Heart right ventricle (tissue), 16 donors: ENCODE data around the gene MYO1E. TPM values are rescaled to one million over a fixed set of nuclear protein-coding genes. Genes with fewer than 3 reads are reported as not detected.

Experiments used
- ATAC-seq, 8 donors: fragments of 200-7000 bp; cut with Tn5 transposase; one replicate each; pipeline ENCODE4 v1.9.1; 2020; ENCODE audit warnings: mild to moderate bottlenecking in 8 of 8, moderate library complexity in 8 of 8, moderate number of reproducible peaks in 1 of 8
- DNase-seq, 2 donors: peaks; one replicate each; pipeline ENCODE4 v3.0.0-alpha.2; 2020
- H3K27ac ChIP-seq, 10 donors: fragments of 200-600 bp; sonication (generic) in 2 of 10; one replicate each; pipeline versions ENCODE4 v1.5.0 to v1.8.0; 2020 to 2022; ENCODE audit warnings: mild to moderate bottlenecking in 3 of 10
- H3K27me3 ChIP-seq, 7 donors: fragments of 200-600 bp; one replicate each; pipeline ENCODE4 v1.8.0; 2021 to 2022; ENCODE audit warnings: mild to moderate bottlenecking in 2 of 7
- H3K36me3 ChIP-seq, 9 donors: fragments of 200-600 bp; sonication (generic) in 1 of 9; one replicate each; pipeline versions ENCODE4 v1.5.0 to v1.8.0; 2020 to 2022; ENCODE audit warnings: mild to moderate bottlenecking in 2 of 9
- H3K4me1 ChIP-seq, 9 donors: fragments of 200-600 bp; sonication (generic) in 1 of 9; one replicate each; pipeline versions ENCODE4 v1.5.0 to v1.8.0; 2020 to 2022; ENCODE audit warnings: mild to moderate bottlenecking in 4 of 9
- H3K4me3 ChIP-seq, 10 donors: fragments of 200-600 bp; sonication (generic) in 2 of 10; one replicate each; pipeline versions ENCODE4 v1.5.0 to v1.8.0; 2020 to 2022; ENCODE audit warnings: mild to moderate bottlenecking in 7 of 10, moderate library complexity in 2 of 10
- H3K9me3 ChIP-seq, 11 donors: fragments of 200-600 bp in 10 of 11; sonication (generic) in 2 of 11; one replicate each; pipeline versions ENCODE4 v1.5.0 to v1.8.0; 2013 to 2022; ENCODE audit warnings: mild to moderate bottlenecking in 2 of 11, control low read depth in 1 of 11, moderate library complexity in 1 of 11
- CTCF ChIP-seq, 9 donors: fragments of 200-600 bp; sonication (generic) in 2 of 9; IDR thresholded peaks; one replicate each; pipeline versions ENCODE4 v1.5.0 to v1.8.0; 2021 to 2022; ENCODE audit warnings: antibody characterized with exemption in 9 of 9, mild to moderate bottlenecking in 5 of 9, moderate library complexity in 1 of 9
- WGBS, 2 donors: extraction: QIAGEN DNeasy Blood & Tissue Kit; methylation state at CpG; one replicate each; pipeline ENCODE4 v1.1.7; 2013; ENCODE audit warnings: inconsistent platforms in 1 of 2; 5-methylcytosine and 5-hydroxymethylcytosine counted together
- intact Hi-C, 10 donors: fragments of 100-400 bp; cut with DNase I; formaldehyde crosslinking; loops; one replicate each; pipeline versions ENCODE4 v1.11.1 to v1.14.2; 2022
- polyA plus RNA-seq, 2 donors: library from polyadenylated mRNA; stranded (reverse); fragments of 200-250 nt; gene quantifications; one replicate each; pipeline ENCODE4 v1.2.3, GENCODE V29; 2013
- total RNA-seq, 10 donors: library from RNA; stranded (reverse); fragmentation: NEBNext Ultra II Directional in 3 of 10; extraction: Animal tissue kit (Norgen Biotek cat#: 25700) in 3 of 10; gene quantifications; one replicate each; pipeline versions ENCODE4 v1.2.1 to v1.2.4, GENCODE V29; 2021 to 2023
- donor health status: Arrhythmogenic right ventricular cardiomyopathy.
- donor health status: ischemic (EF 13 %, LVEDD 7.1; RV severe dilation, severe dysfunction).
- donor health status: healthy with polysubstance abuse.
- donor health status: DM: no; HTN: yes; CAD: no.
- donor health status: DM: no; HTN: no; CAD: no.
- donor health status: ischemic (EF 25% LVEDD 6.9; RV normal size, moderate dysfunction).
- donor health status: ischemic (EF 25% LVEDD 5.7; RV mildly dilated, moderate dysfunction).
- donor health status: healthy.
- donor health status: DM: yes; HTN: yes; CAD: no.
- donor health status: Ischemic cardiomyopathy.
- donor health status: ischemic (EF 35%, LVEDD 5.7; RV mildly dilated, moderate dysfunction).
- donor health status: nonischemic (EF 11% LVEDD 7.7; RV severe dilation, severe dysfunction).
- donor health status: DM: yes; HTN: yes; CAD: no.
- donor health status: PGD.
- donor health status: ischemic (EF 29% LVEDD 5.4; RV normal size, mild dysfunction).
- donor health status: nonischemic (EF 23%, LVEDD 6.1; RV moderate dilation, normal function).

The MYO1E gene
- total and polyA plus RNA-seq, 12 donors, result 9.3 to 75.3 (median 27.4) TPM

- TF ChIP-seq CTCF (IDR thresholded peaks at IDR 0.05), result no peak
Observed at GRCh38 chr15:59158701-59159034, 214.0 kb downstream of the MYO1E start.

GRCh38 chr15:59157840-59158700 is 214.6 kb downstream of the MYO1E start:
- Histone ChIP-seq H3K27me3 (no peaks in the 10 kb centered on the region), H3K27ac (no peak overlapping the region), H3K4me1 (no peaks in the 10 kb centered on the region), H3K9me3 (no peaks in the 10 kb centered on the region), H3K36me3 (peaks cover 0 to 99% (median 26%) of the 10 kb centered on the region in 9 donors), H3K4me3 (no peak overlapping the region)
- WGBS, 2 donors, result 94 to 96% methylated on average over 9 of the region's 9 CpGs
- DNase-seq (no peak), ATAC-seq (no peak)
- TF ChIP-seq CTCF (IDR thresholded peaks at IDR 0.05), result no peak
- intact Hi-C loops, result loop anchor here in 1 of 10 donors (10.0 kb wide), 1 partner anchor 173 kb away; the partner anchor contains the start of gene RNF111

More at GRCh38 chr15:59158701-59159034, 214.0 kb downstream of the MYO1E start:
- H3K36me3 ChIP-seq, result peaks cover 0 to 97% (median 21%) of the 10 kb centered on the region in 9 donors
- intact Hi-C loops, result loop anchor here in 1 of 10 donors (10.0 kb wide), 1 partner anchor 174 kb away; the partner anchor contains the start of gene RNF111
- ATAC-seq (no peak), DNase-seq (no peak)
- no peaks in the 10 kb centered on the region for H3K4me1 ChIP-seq
- no peaks in the 10 kb centered on the region for H3K9me3 ChIP-seq
- no peaks in the 10 kb centered on the region for H3K27me3 ChIP-seq
- H3K4me3 ChIP-seq, result no peak overlapping the region
- H3K27ac ChIP-seq, result no peak overlapping the region
- 94% methylated on average over 7 of the region's 7 CpGs for WGBS, 2 donors

- ATAC-seq (no peak), DNase-seq (no peak)
- no peak overlapping the region for H3K27ac ChIP-seq
- WGBS, 2 donors, result 97 to 98% methylated on average over 5 of the region's 5 CpGs
- H3K4me3 ChIP-seq, result no peak overlapping the region
- H3K27me3 ChIP-seq, result no peaks in the 10 kb centered on the region
- H3K36me3 ChIP-seq, result peaks cover 0 to 99% (median 33%) of the 10 kb centered on the region in 9 donors
- intact Hi-C loops, result loop anchor here in 1 of 10 donors (10.0 kb wide), 1 partner anchor 173 kb away; the partner anchor contains the start of gene RNF111
- no peaks in the 10 kb centered on the region for H3K9me3 ChIP-seq
- no peaks in the 10 kb centered on the region for H3K4me1 ChIP-seq
- TF ChIP-seq CTCF (IDR thresholded peaks at IDR 0.05), result no peak
Observed at GRCh38 chr15:59157396-59157795, 215.3 kb downstream of the MYO1E start.

- Histone ChIP-seq H3K27ac (no peak overlapping the region), H3K27me3 (no peaks in the 10 kb centered on the region), H3K9me3 (no peaks in the 10 kb centered on the region), H3K4me3 (no peak overlapping the region), H3K4me1 (no peaks in the 10 kb centered on the region), H3K36me3 (peaks cover 0 to 99% (median 36%) of the 10 kb centered on the region in 9 donors)
- ATAC-seq (no peak), DNase-seq (no peak)
- no peak for TF ChIP-seq CTCF (IDR thresholded peaks at IDR 0.05)
- intact Hi-C loops, result loop anchor here in 1 of 10 donors (10.0 kb wide), 1 partner anchor 171 kb away; the partner anchor contains the start of gene RNF111
- WGBS, 2 donors, result 94 to 96% methylated on average over 4 of the region's 4 CpGs
Observed at GRCh38 chr15:59155431-59155830, 217.2 kb downstream of the MYO1E start.
